ENCODE results near the gene CADM1.

The CADM1 gene

DNA sequence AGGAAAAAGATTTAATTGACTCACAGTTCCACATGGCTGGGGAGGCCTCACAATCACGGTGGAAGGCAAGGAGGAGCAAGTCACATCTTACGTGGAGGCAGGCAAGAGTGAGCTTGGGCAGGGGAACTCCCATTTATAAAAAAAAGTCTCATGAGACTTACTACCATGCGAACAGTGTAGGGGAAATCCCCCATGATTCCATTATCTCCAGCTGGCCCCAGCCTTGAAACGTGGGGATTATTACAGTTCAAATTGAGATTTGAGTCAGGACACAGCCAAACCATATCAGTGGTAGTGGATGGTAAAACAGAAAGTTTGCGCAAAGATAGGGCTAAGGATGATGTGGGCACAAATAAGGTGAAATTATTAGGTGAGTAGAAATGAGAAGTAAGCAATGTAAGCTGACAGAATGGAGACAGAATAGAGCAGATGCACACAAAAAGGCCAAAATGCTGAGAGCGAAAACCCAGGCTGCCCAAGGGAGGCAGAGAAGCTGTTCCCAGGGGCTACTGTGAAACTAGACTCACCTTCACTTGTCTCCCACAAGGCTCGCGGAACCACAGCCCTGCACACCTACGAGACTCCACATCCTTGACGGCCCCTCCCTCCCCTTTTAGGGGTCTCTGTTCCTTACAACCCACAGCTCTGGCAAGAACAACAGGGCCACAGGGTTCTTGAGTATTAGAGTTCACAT lies 377.6 kb downstream of the CADM1 start:
- Histone ChIP-seq H3K9ac (ENCODE audit: low read length) (no peak overlapping the region), H3K9me3 (ENCODE audit: control insufficient read depth, low read length) (no peaks in the 10 kb centered on the region), H3K4me3 (ENCODE audit: low read length) (no peak overlapping the region), H3K27me3 (ENCODE audit: control insufficient read depth, insufficient read depth, low read length) (no peaks in the 10 kb centered on the region), H3K36me3 (ENCODE audit: control insufficient read depth, insufficient read depth, low read length) (no peaks in the 10 kb centered on the region), H3K4me1 (ENCODE audit: control insufficient read depth, insufficient read depth, low read length) (no peaks in the 10 kb centered on the region)

DNA sequence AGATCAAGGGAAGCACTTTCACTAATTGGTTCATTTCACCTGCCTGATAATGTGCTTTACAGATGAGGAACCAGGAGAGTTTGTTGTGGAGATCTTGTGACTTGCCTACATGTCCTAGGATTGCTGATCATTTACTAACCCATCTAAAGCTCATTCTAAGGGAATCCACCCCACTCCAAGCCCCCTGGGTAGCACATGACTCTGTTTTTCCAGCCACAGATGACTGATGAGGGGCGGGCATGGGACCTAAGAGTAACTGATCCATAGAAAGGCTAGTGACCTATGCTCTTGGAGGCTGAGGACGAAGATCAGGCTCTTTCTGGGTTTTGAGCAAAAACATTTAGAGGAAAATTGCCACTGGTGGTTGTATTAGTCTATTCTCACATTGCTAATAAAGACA lies 378.1 kb downstream of the CADM1 start:
- Histone ChIP-seq H3K9ac (ENCODE audit: low read length) (no peak overlapping the region), H3K9me3 (ENCODE audit: control insufficient read depth, low read length) (no peaks in the 10 kb centered on the region), H3K4me3 (ENCODE audit: low read length) (no peak overlapping the region), H3K4me1 (ENCODE audit: control insufficient read depth, insufficient read depth, low read length) (no peaks in the 10 kb centered on the region), H3K36me3 (ENCODE audit: control insufficient read depth, insufficient read depth, low read length) (no peaks in the 10 kb centered on the region), H3K27me3 (ENCODE audit: control insufficient read depth, insufficient read depth, low read length) (no peaks in the 10 kb centered on the region)

DNA sequence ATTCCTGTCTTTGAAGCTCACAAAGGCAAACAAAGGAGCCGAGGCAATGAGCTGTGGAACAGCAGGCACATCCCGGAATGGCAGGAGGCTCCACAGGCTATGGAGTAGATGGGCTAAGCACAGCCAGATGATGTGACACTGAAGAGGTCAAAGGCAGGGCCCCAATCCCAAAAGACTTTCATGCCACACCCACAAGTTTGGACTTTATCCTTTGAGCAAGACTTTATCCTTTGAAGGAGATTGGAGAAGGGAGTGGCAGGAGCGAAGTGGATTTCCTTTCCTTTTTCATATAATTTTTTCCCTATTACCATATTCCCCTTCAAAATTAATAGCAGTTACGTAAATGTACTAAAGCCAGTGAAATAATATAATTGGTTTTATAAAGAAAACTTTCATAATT lies 379.4 kb downstream of the CADM1 start:
- Histone ChIP-seq H3K9ac (ENCODE audit: low read length) (no peak overlapping the region), H3K27me3 (ENCODE audit: control insufficient read depth, insufficient read depth, low read length) (no peaks in the 10 kb centered on the region), H3K4me3 (ENCODE audit: low read length) (no peak overlapping the region), H3K36me3 (ENCODE audit: control insufficient read depth, insufficient read depth, low read length) (no peaks in the 10 kb centered on the region), H3K4me1 (ENCODE audit: control insufficient read depth, insufficient read depth, low read length) (no peaks in the 10 kb centered on the region), H3K9me3 (ENCODE audit: control insufficient read depth, low read length) (no peaks in the 10 kb centered on the region)

- H3K36me3 ChIP-seq (ENCODE audit: control insufficient read depth, insufficient read depth, low read length): no peaks in the 10 kb centered on the region
- H3K4me1 ChIP-seq (ENCODE audit: control insufficient read depth, insufficient read depth, low read length): no peaks in the 10 kb centered on the region
- H3K9me3 ChIP-seq (ENCODE audit: control insufficient read depth, low read length): no peaks in the 10 kb centered on the region
- H3K4me3 ChIP-seq (ENCODE audit: low read length): no peak overlapping the region
- H3K27me3 ChIP-seq (ENCODE audit: control insufficient read depth, insufficient read depth, low read length): no peaks in the 10 kb centered on the region
- H3K9ac ChIP-seq (ENCODE audit: low read length): no peak overlapping the region
These were observed 380.6 kb downstream of the CADM1 start for GRCh38 chr11:115123641-115124040.

DNA sequence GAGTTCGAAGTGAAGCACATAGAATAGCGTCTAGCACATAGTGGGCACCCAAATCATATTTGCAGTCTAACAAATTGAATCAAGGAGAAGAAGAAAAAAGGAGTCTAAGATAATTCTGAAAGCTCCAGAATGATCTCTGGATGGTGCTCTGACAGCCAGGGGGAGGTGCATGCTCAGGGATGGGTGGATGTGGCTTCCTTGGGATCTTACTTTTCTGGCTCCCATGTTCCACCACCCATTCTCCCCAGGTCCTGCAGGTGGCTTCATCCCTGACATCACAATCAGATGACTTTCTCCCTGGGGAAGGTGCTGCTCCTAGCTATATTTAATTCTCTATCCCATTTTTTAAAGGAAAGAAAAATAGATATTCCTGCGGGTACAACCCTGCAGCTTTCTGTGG lies 381.9 kb downstream of the CADM1 start:
- H3K4me1 ChIP-seq (ENCODE audit: control insufficient read depth, insufficient read depth, low read length): no peaks in the 10 kb centered on the region

More for the DNA sequence above, 381.9 kb downstream of the CADM1 start:
- no peaks in the 10 kb centered on the region for H3K36me3 ChIP-seq (ENCODE audit: control insufficient read depth, insufficient read depth, low read length)
- H3K27me3 ChIP-seq (ENCODE audit: control insufficient read depth, insufficient read depth, low read length): no peaks in the 10 kb centered on the region
- H3K9me3 ChIP-seq (ENCODE audit: control insufficient read depth, low read length): no peaks in the 10 kb centered on the region
- H3K9ac ChIP-seq (ENCODE audit: low read length): no peak overlapping the region
- no peak overlapping the region for H3K4me3 ChIP-seq (ENCODE audit: low read length)
